Measurements from ENCODE around the gene NDUFA7. TPM values are rescaled to one million over a fixed set of nuclear protein-coding genes. Genes with fewer than 3 reads are reported as not detected.

The NDUFA7 gene
- 10 to 100 TPM; 84.2 to 85.1 TPM for total RNA-seq

GRCh38 chr19:8321067-8321985 is at the start of gene NDUFA7, which contains the start of gene RPS28:
TSS of gene NDUFA7 (minus strand) at chr19:8321375. CDS start at chr19:8321358, 17 bp downstream.
TSS of gene RPS28 (plus strand) at chr19:8321496. CDS start at chr19:8321531, 35 bp downstream.
- ChIA-PET POLR2A (interaction anchor here (0.9 to 1.6 kb wide), 7 partner anchors 10 to 192 kb away, joined by 3 to 8 read pairs (median 3); partner anchors contain the start of genes HNRNPM and ZNF414), CTCF (interaction anchor here (1.4 to 1.9 kb wide), 2 partner anchors 14 to 257 kb away, joined by 3 to 7 read pairs; no protein-coding TSS in a partner anchor)
- Mint-ChIP-seq H3K27me3 (no peaks in the 10 kb centered on the region), H3K27ac (peak within 1 kb of the TSS; percentile 91), H3K4me1 (ENCODE audit: low read depth) (peaks cover 33% of the 10 kb centered on the region), H3K36me3 (peaks cover 33% of the 10 kb centered on the region), H3K4me3 (peak within 1 kb of the TSS; percentile 99), H3K9me3 (no peaks in the 10 kb centered on the region)
- peak; percentile 99 for DNase-seq
- intact Hi-C loops (cut with micrococcal nuclease), result loop anchor here (1.0 kb wide), 3 partner anchors 13 to 378 kb away; partner anchors contain the start of genes CD320, RAB11B and TIMM44

- Mint-ChIP-seq H3K27ac (no peak overlapping the region), H3K4me1 (ENCODE audit: low read depth) (peaks cover 5% of the 10 kb centered on the region), H3K36me3 (no peaks in the 10 kb centered on the region), H3K4me3 (no peak overlapping the region), H3K9me3 (no peaks in the 10 kb centered on the region), H3K27me3 (peaks cover 25% of the 10 kb centered on the region)
- POLR2A ChIA-PET, result no interaction called here
- no peak for DNase-seq
- intact Hi-C loops (cut with micrococcal nuclease), result no loop called here
- CTCF ChIA-PET, result interaction anchor here (0.6 to 1.3 kb wide), 5 partner anchors 17 to 210 kb away, joined by 3 to 7 read pairs (median 4); no protein-coding TSS in a partner anchor
Measured at GRCh38 chr19:8370176-8371010, 49.2 kb upstream of the NDUFA7 start.

GRCh38 chr19:8367327-8368001 is 46.3 kb upstream of the NDUFA7 start:
- POLR2A ChIA-PET, result no interaction called here
- no peak overlapping the region for H3K4me3 Mint-ChIP-seq

GRCh38 chr19:8366961-8367326 is 45.8 kb upstream of the NDUFA7 start:
- intact Hi-C loops (cut with micrococcal nuclease), result no loop called here
- Mint-ChIP-seq H3K36me3 (no peaks in the 10 kb centered on the region), H3K9me3 (no peaks in the 10 kb centered on the region), H3K4me1 (ENCODE audit: low read depth) (peaks cover 21% of the 10 kb centered on the region), H3K27me3 (peaks cover 39% of the 10 kb centered on the region), H3K4me3 (no peak overlapping the region), H3K27ac (no peak overlapping the region)
- CTCF ChIA-PET, result interaction anchor here (4.2 kb wide), 1 partner anchor 13 kb away, joined by 17 read pairs; no protein-coding TSS in a partner anchor
- POLR2A ChIA-PET, result no interaction called here
- no peak for DNase-seq

More at GRCh38 chr19:8367327-8368001, 46.3 kb upstream of the NDUFA7 start:
- peaks cover 16% of the 10 kb centered on the region for H3K4me1 Mint-ChIP-seq (ENCODE audit: low read depth)
- intact Hi-C loops (cut with micrococcal nuclease), result no loop called here
- peaks cover 36% of the 10 kb centered on the region for H3K27me3 Mint-ChIP-seq
- no peaks in the 10 kb centered on the region for H3K9me3 Mint-ChIP-seq
- no peak overlapping the region for H3K27ac Mint-ChIP-seq
- CTCF ChIA-PET, result interaction anchor here (4.2 kb wide), 1 partner anchor 13 kb away, joined by 17 read pairs; no protein-coding TSS in a partner anchor
- DNase-seq, result no peak
- no peaks in the 10 kb centered on the region for H3K36me3 Mint-ChIP-seq

- H3K27ac Mint-ChIP-seq, result no peak overlapping the region
- H3K36me3 Mint-ChIP-seq, result no peaks in the 10 kb centered on the region
- intact Hi-C loops (cut with micrococcal nuclease), result no loop called here
- H3K4me3 Mint-ChIP-seq, result no peak overlapping the region
- DNase-seq, result no peak
- H3K4me1 Mint-ChIP-seq (ENCODE audit: low read depth), result peaks cover 25% of the 10 kb centered on the region
- ChIA-PET POLR2A (no interaction called here), CTCF (interaction anchor here (0.7 to 4.2 kb wide), 3 partner anchors 12 to 32 kb away, joined by 3 to 17 read pairs (median 5); no protein-coding TSS in a partner anchor)
- peaks cover 43% of the 10 kb centered on the region for H3K27me3 Mint-ChIP-seq
- no peaks in the 10 kb centered on the region for H3K9me3 Mint-ChIP-seq
Measured at GRCh38 chr19:8366121-8366581, 45.0 kb upstream of the NDUFA7 start.

- POLR2A ChIA-PET, result no interaction called here
- Mint-ChIP-seq H3K36me3 (no peaks in the 10 kb centered on the region), H3K27ac (peak within 1 kb of the TSS; percentile 64), H3K9me3 (no peaks in the 10 kb centered on the region), H3K4me1 (ENCODE audit: low read depth) (peaks cover 25% of the 10 kb centered on the region), H3K27me3 (peaks cover 43% of the 10 kb centered on the region), H3K4me3 (peak within 1 kb of the TSS; percentile 68)
- intact Hi-C loops (cut with micrococcal nuclease), result no loop called here
- CTCF ChIA-PET, result interaction anchor here (0.7 to 4.2 kb wide), 7 partner anchors 10 to 226 kb away, joined by 3 to 17 read pairs (median 3); no protein-coding TSS in a partner anchor
- peak; percentile 77 for DNase-seq
Measured at GRCh38 chr19:8363803-8364771, 42.9 kb upstream of the NDUFA7 start, which contains the start of gene ANGPTL4. TSS of gene ANGPTL4 (plus strand) at chr19:8364155. CDS start at chr19:8364322, 167 bp downstream.

- POLR2A ChIA-PET, result interaction anchor here (0.7 to 0.8 kb wide), 2 partner anchors 28 to 307 kb away, joined by 3 to 4 read pairs; partner anchors contain the start of gene RAB11B
- peak overlapping the region; percentile 20 for H3K4me3 Mint-ChIP-seq
- CTCF ChIA-PET, result interaction anchor here (0.6 to 2.1 kb wide), 4 partner anchors 8 to 109 kb away, joined by 3 to 13 read pairs (median 4); no protein-coding TSS in a partner anchor
- peak; percentile 66 for DNase-seq
- H3K27ac Mint-ChIP-seq, result no peak overlapping the region
- no peaks in the 10 kb centered on the region for H3K9me3 Mint-ChIP-seq
- H3K36me3 Mint-ChIP-seq, result no peaks in the 10 kb centered on the region
- intact Hi-C loops (cut with micrococcal nuclease), result no loop called here
- H3K27me3 Mint-ChIP-seq, result peaks cover 34% of the 10 kb centered on the region
- H3K4me1 Mint-ChIP-seq (ENCODE audit: low read depth), result peaks cover 20% of the 10 kb centered on the region
Measured at GRCh38 chr19:8361921-8362793, 41.0 kb upstream of the NDUFA7 start.

GRCh38 chr19:8360196-8360595 is 39.0 kb upstream of the NDUFA7 start:
- intact Hi-C loops (cut with micrococcal nuclease), result no loop called here
- Mint-ChIP-seq H3K4me1 (ENCODE audit: low read depth) (peaks cover 26% of the 10 kb centered on the region), H3K27me3 (peaks cover 18% of the 10 kb centered on the region), H3K36me3 (no peaks in the 10 kb centered on the region), H3K27ac (no peak overlapping the region), H3K9me3 (peaks cover 5% of the 10 kb centered on the region), H3K4me3 (no peak overlapping the region)
- ChIA-PET CTCF (interaction anchor here (0.9 kb wide), 1 partner anchor 222 kb away, joined by 3 read pairs; no protein-coding TSS in a partner anchor), POLR2A (no interaction called here)
- DNase-seq, result no peak

- Mint-ChIP-seq H3K36me3 (no peaks in the 10 kb centered on the region), H3K27me3 (peaks cover 15% of the 10 kb centered on the region), H3K27ac (no peak overlapping the region), H3K4me1 (ENCODE audit: low read depth) (peaks cover 24% of the 10 kb centered on the region), H3K9me3 (peaks cover 5% of the 10 kb centered on the region), H3K4me3 (no peak overlapping the region)
- intact Hi-C loops (cut with micrococcal nuclease), result no loop called here
- ChIA-PET POLR2A (no interaction called here), CTCF (no interaction called here)
- DNase-seq, result no peak
Measured at GRCh38 chr19:8358948-8359347, 37.8 kb upstream of the NDUFA7 start.
